PC-3 (cell line): Measurements from ENCODE around the gene ERGIC1.

Experiments used
- EZH2 ChIP-seq: fragments of 300-600 bp; sonication (generic); IDR thresholded peaks from one replicate; pipeline ENCODE4 v1.6.1; 2017; ENCODE audit warnings: antibody characterized with exemption, mild to moderate bottlenecking, low read length; ENCODE audit not compliant: unreplicated experiment
- EZH2phosphoT487 ChIP-seq: fragments of 300-600 bp; sonication (generic); IDR thresholded peaks from 2 replicates; pipeline ENCODE4 v1.6.1; 2018; ENCODE audit warnings: mild to moderate bottlenecking, antibody characterized with exemption, low read length, borderline replicate concordance
- TF ChIP-seq, protein P1 (sequence below): fragments of 300-600 bp; sonication (generic); conservative IDR thresholded peaks from 2 replicates; pipeline ENCODE4 v1.5.1; 2017; ENCODE audit warnings: antibody characterized with exemption, low read depth, mild to moderate bottlenecking, low read length

DNA sequence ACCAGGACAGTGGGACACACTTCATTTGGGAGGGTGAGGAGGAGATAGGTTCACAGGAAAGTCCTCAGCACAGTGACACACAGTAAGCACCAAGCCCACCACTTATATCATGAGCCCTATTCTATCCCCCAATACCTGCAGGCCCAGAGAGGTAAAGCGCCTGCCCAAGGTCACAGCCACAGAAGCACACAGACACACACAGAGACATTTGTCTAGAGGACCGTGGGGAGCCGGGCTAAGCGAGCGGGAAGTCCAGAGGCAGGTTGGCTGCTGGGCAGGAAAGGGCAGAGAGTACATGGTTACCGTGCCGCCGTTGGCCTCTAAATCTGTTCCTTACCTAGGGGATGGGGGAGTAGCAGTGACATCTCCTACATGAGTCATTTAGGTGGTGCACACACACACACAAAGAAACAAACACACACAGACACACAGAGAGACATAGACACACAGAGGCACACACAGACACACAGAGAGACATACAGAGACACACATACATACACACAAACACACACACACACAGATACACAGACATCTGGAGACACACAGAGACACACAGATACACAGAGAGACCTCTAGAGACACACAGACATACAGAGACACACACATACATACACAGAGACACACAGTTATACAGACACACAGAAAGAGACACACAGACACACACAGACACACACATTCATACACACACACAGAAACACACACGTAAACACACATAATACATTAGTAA lies 47.2 kb upstream of the ERGIC1 start:
- TF ChIP-seq EZH2phosphoT487: no peak
- TF ChIP-seq, protein P1, sequence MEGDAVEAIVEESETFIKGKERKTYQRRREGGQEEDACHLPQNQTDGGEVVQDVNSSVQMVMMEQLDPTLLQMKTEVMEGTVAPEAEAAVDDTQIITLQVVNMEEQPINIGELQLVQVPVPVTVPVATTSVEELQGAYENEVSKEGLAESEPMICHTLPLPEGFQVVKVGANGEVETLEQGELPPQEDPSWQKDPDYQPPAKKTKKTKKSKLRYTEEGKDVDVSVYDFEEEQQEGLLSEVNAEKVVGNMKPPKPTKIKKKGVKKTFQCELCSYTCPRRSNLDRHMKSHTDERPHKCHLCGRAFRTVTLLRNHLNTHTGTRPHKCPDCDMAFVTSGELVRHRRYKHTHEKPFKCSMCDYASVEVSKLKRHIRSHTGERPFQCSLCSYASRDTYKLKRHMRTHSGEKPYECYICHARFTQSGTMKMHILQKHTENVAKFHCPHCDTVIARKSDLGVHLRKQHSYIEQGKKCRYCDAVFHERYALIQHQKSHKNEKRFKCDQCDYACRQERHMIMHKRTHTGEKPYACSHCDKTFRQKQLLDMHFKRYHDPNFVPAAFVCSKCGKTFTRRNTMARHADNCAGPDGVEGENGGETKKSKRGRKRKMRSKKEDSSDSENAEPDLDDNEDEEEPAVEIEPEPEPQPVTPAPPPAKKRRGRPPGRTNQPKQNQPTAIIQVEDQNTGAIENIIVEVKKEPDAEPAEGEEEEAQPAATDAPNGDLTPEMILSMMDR: no peak
- TF ChIP-seq EZH2: no peak
